Astrocyte of the cerebellum (primary cell): ENCODE data around the gene FOXG1.

Source experiments
- DNase-seq: peaks from one replicate; pipeline ENCODE4 v3.0.0-alpha.2; 2011; ENCODE audit warnings: low read depth
- H3K4me3 ChIP-seq: 2 replicates; pipeline ENCODE4 v1.5.1; 2011; ENCODE audit warnings: mild to moderate bottlenecking, low read depth, low read length, moderate library complexity
- CTCF ChIP-seq: IDR thresholded peaks from 2 replicates; pipeline ENCODE4 v1.5.1; 2012; ENCODE audit warnings: low read length, low read depth, moderate library complexity, mild to moderate bottlenecking; ENCODE audit errors: missing control alignments
- in situ Hi-C: cut with HindIII; loops from 2 replicates; pipeline ENCODE4 v1.10.0; 2017; ENCODE audit warnings: low sequenced_read_pairs

Gene FOXG1

GRCh38 chr14:28765169-28765830 is 1.3 kb upstream of the FOXG1 start:
- TF ChIP-seq CTCF = no peak
- peak overlapping the region; percentile 59 for H3K4me3 ChIP-seq
- DNase-seq = no peak
- in situ Hi-C loops = no loop called here

DNA sequence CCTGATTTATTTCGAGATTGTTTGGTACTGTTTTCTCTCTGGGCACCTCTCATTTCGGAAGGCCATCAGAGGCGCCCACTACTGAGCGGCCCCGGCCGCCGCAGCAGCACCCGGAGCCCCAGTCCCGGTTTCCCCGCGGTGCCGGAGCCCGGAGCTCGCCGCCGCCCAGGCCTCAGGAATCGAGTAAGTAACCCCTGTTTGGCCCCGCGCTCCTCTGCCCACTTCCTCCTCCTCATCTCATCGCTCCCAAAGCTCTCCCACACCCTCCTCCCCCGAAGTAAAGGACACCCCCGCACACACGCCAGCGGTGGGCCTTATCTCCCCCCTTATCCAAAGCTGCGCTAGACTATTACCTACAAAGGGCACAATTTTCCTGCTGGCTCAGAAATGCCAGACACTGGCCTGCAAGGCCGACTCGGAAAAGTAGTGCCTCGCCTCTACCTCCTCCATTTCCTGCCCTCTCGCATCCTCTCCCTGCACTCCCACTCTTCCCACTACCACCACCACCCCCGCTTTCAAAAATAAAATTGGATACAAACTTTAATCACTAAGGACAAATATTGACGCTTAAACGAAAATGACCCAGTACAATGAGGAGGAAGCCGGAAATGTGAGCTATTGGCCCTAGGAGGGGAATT is 637 bp upstream of the FOXG1 start:
- TF ChIP-seq CTCF = no peak
- H3K4me3 ChIP-seq = peak overlapping the region; percentile 59
- DNase-seq = no peak
- in situ Hi-C loops = no loop called here

DNA sequence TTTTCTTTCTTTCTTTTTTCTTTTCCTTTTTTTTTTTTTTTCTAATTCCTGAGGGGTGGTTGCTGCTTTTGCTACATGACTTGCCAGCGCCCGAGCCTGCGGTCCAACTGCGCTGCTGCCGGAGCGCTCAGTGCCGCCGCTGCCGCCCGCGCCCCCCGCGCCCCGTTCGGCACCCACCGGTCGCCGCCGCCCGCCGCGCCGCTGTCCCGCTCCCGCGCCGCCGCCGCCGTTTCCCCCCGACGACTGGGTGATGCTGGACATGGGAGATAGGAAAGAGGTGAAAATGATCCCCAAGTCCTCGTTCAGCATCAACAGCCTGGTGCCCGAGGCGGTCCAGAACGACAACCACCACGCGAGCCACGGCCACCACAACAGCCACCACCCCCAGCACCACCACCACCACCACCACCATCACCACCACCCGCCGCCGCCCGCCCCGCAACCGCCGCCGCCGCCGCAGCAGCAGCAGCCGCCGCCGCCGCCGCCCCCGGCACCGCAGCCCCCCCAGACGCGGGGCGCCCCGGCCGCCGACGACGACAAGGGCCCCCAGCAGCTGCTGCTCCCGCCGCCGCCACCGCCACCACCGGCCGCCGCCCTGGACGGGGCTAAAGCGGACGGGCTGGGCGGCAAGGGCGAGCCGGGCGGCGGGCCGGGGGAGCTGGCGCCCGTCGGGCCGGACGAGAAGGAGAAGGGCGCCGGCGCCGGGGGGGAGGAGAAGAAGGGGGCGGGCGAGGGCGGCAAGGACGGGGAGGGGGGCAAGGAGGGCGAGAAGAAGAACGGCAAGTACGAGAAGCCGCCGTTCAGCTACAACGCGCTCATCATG is 654 bp downstream of the FOXG1 start:
- no peak for DNase-seq
- H3K4me3 ChIP-seq = peak overlapping the region; percentile 59
- in situ Hi-C loops = no loop called here
- TF ChIP-seq CTCF = no peak

GRCh38 chr14:28767853-28768741 is 1.5 kb downstream of the FOXG1 start:
- no peak for DNase-seq
- H3K4me3 ChIP-seq = peak overlapping the region; percentile 51
- peak; percentile 26 for TF ChIP-seq CTCF

GRCh38 chr14:28769276-28769880 is 2.8 kb downstream of the FOXG1 start:
- in situ Hi-C loops = no loop called here
- peak overlapping the region; percentile 51 for H3K4me3 ChIP-seq
- TF ChIP-seq CTCF = no peak
- DNase-seq = no peak

More at GRCh38 chr14:28767853-28768741, 1.5 kb downstream of the FOXG1 start:
- in situ Hi-C loops = no loop called here
